Activated T-cell treated with anti-CD3 and anti-CD28 coated beads, Interleukin-2, amount 50 U/mL, for 72 hours (primary cell): ENCODE measurements around the gene CCDC102A. TPM values are rescaled to one million over a fixed set of nuclear protein-coding genes. Genes with fewer than 3 reads are reported as not detected.

Source experiments
- ATAC-seq, 2 donors: fragments of 150-1000 bp; cut with Tn5 transposase; replicated peaks in 1 of 2; 2 replicates each; pipeline ENCODE4 v1.10.0; 2021; ENCODE audit warnings: moderate library complexity in 2 of 2, mild to moderate bottlenecking in 1 of 2
- DNase-seq, 2 donors: peaks; one replicate each; pipeline ENCODE4 v3.0.0; 2021 to 2022; ENCODE audit warnings: mixed read lengths in 1 of 2
- H3K27ac Mint-ChIP-seq: one replicate; pipeline ENCODE4 v1.8.0; 2022; ENCODE audit warnings: mild to moderate bottlenecking, moderate library complexity, mixed read lengths
- H3K27me3 Mint-ChIP-seq: one replicate; pipeline ENCODE4 v1.8.0; 2022; ENCODE audit warnings: low read depth, mixed read lengths
- H3K36me3 Mint-ChIP-seq, 2 donors: one replicate each; pipeline ENCODE4 v1.8.0; 2022; ENCODE audit warnings: mixed read lengths in 2 of 2, mild to moderate bottlenecking in 1 of 2; ENCODE audit not compliant: insufficient read depth in 2 of 2
- H3K4me1 Mint-ChIP-seq: one replicate; pipeline ENCODE4 v1.8.0; 2022; ENCODE audit warnings: low read depth, mixed read lengths
- H3K4me3 Mint-ChIP-seq, 2 donors: one replicate each; pipeline ENCODE4 v1.8.0; 2022; ENCODE audit warnings: mild to moderate bottlenecking in 2 of 2, mixed read lengths in 2 of 2, moderate library complexity in 2 of 2
- H3K9me3 Mint-ChIP-seq, 2 donors: one replicate each; pipeline ENCODE4 v1.8.0; 2022; ENCODE audit warnings: mixed read lengths in 2 of 2
- total RNA-seq, 2 donors: library from RNA; stranded (reverse); gene quantifications; one replicate each; pipeline ENCODE4 v1.2.3, GENCODE V29; 2022

CCDC102A gene
- total RNA-seq, 2 donors from 2014 or later = 8.1 to 14.6 TPM

DNA sequence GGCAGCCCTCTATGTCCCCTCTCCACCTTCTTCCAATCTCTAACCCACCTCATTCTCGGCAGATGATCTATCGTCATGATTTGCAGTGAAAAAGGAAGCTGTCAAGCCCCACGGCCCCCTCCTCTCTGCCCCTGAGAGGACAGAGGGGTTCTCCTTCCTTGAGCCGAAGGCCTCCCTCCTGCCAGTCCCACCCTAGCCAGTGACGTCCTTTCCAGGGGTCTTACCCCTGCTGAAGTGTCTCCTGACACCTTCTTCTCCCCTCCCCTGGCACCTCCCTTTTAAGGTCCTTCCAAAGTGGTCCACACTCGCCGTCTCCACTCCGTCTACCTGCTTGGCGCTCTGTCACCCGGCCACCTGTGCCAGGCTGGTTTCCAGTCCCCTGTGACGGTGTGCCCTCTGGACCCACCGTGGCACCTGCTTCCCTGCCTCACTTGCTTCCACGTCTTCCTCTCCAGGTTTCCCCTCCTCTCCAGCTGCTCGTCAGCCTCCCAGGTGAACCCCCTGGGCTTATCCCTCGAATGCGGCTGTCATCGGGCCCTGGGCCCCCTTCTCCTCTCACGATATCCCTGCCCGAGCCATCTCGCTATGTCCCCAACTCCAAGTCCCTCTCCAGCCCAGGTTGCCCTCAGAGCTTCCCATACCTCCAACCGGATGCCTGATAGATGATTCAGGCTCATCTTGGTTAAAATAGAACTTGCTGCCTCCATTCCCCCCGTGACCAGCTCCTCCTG, 5.7 kb downstream of the CCDC102A start:
- DNase-seq = no peak
- Mint-ChIP-seq H3K4me1 (peaks cover 64% of the 10 kb centered on the region), H3K4me3 (peak overlapping the region; percentile 79 to 85), H3K27me3 (no peaks in the 10 kb centered on the region), H3K9me3 (no peaks in the 10 kb centered on the region), H3K27ac (peak overlapping the region; percentile 98), H3K36me3 (no peaks in the 10 kb centered on the region)
- no peak for ATAC-seq

- DNase-seq (peak; percentile 74 to 78), ATAC-seq (peak; percentile 91 to 92)
- Mint-ChIP-seq H3K36me3 (no peaks in the 10 kb centered on the region), H3K9me3 (no peaks in the 10 kb centered on the region), H3K27ac (peak overlapping the region; percentile 98), H3K27me3 (no peaks in the 10 kb centered on the region), H3K4me3 (peak overlapping the region; percentile 79 to 85), H3K4me1 (peaks cover 58% of the 10 kb centered on the region)
These were observed 6.3 kb downstream of the CCDC102A start for GRCh38 chr16:57530104-57530521.

DNA sequence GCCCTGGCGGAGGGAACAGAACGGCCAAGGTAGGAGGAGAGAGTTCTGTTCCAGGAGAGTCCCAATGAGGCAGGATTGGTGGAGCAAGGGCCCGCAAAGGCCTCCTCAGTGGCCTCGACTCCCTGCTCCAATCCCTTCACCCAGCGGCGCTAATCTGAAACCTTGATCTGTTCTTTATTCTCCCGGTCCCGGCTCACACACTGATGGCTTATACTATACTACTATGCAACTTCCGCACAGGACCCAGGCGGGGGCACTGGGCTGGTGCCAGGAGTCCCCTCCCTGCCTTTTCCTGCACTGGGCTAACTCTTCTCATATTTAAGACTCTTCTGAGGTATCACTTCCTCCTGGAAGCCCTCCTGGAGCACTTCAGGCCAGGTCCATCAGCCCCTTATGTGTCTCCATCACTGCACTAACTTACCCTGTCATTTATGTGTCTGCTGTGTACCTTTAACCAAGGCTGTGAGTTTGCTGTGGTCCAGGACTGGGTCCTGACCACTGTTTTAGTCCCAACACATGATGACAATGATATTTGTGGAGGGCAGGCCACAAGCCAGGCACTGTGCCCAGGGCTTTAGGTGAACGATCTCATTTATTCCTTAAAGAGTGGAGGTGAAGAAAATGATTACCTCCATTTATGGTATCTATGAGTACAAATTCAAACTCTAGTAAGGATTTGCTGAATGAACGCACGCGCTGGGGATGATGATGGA, 6.8 kb downstream of the CCDC102A start:
- no peak for DNase-seq
- peak; percentile 20 to 26 for ATAC-seq
- Mint-ChIP-seq H3K27me3 (no peaks in the 10 kb centered on the region), H3K9me3 (no peaks in the 10 kb centered on the region), H3K4me3 (peak overlapping the region; percentile 79 to 85), H3K4me1 (peaks cover 53% of the 10 kb centered on the region), H3K27ac (peak overlapping the region; percentile 98), H3K36me3 (no peaks in the 10 kb centered on the region)

- Mint-ChIP-seq H3K9me3 (no peaks in the 10 kb centered on the region), H3K27me3 (no peaks in the 10 kb centered on the region), H3K27ac (no peak overlapping the region), H3K4me1 (peaks cover 45% of the 10 kb centered on the region), H3K36me3 (no peaks in the 10 kb centered on the region), H3K4me3 (no peak overlapping the region)
- ATAC-seq (no peak), DNase-seq (no peak)
These were observed 7.6 kb downstream of the CCDC102A start for GRCh38 chr16:57528499-57529390.

DNA sequence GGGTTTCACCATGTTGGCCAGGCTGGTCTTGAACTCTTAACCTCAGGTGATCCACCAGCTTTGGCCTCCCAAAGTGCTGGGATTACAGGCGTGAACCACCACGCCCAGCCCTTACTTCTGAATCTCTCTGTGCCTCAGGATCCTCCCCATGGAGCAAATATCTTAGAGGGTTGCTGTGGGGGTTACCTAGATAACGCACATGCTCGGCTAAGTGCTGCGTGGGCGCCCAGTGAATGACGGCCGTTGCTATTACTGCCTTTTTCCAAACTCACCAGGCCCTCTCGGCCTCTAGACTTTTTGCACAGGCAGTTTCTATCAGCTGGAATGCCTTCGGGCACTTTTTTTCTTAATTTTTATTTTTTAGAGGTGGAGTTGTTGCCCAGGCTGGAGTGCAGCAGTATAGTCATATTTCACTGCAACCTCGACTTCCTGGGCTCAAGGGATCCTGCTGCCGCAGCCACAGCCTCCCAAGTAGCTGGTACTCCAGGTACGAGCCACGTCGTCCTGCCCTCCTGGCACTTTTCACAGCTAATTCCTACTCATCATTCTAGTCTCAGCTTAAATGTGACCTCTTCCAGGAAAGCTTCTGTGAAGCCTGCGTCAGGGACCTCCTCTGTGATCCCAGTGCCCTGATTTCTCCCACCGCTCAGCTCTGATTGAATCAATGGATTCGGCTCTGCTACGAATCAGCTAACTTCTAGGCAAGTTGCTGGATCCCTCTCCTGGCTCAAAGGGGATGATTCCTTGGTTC, 8.6 kb downstream of the CCDC102A start:
- Mint-ChIP-seq H3K4me3 (no peak overlapping the region), H3K27me3 (no peaks in the 10 kb centered on the region), H3K4me1 (peaks cover 35% of the 10 kb centered on the region), H3K36me3 (no peaks in the 10 kb centered on the region), H3K9me3 (no peaks in the 10 kb centered on the region), H3K27ac (no peak overlapping the region)
- no peak for ATAC-seq
- DNase-seq = no peak

DNA sequence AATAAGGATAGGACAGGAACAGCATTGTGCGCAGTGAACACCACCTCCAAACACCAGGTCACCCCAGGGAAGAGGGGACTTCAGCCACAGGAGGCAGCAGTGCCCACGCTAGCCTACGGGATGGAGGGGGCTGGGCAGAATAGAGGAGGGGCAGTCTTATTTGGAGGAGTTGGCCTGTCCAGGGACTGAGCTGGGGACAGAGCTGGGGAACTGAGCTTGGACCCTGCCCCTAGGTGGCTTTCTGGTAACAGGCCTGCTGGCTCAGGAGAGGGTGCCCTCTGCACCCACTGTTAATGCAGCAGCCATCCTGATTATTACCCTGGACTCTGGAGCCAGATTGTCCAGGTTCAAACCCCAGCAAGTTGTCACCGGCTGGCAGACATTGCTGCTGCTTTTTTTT, 9.3 kb downstream of the CCDC102A start:
- Mint-ChIP-seq H3K27ac (no peak overlapping the region), H3K4me3 (no peak overlapping the region), H3K9me3 (no peaks in the 10 kb centered on the region)

DNA sequence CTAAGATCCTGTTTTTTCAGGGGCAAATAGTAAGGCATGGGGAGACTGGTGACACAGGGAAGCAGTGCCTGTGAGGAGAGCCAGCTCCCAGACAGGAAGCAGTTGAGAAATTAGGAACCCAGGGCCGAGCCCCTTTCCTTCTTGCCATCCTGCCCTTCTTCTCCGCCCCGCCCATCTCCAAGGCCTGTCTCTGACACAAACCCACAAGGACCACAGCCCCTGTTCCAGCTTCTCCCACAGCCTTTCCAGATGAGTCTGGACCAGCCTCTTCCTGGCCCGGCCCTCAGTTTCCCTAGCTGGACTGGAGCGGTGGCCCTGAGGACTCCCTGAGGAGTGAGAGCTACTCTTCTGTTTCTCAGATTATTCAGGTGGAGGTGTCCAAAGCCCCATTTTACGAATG, 9.9 kb downstream of the CCDC102A start:
- H3K4me3 Mint-ChIP-seq = no peak overlapping the region
- no peaks in the 10 kb centered on the region for H3K9me3 Mint-ChIP-seq
- no peaks in the 10 kb centered on the region for H3K36me3 Mint-ChIP-seq
- DNase-seq (no peak), ATAC-seq (no peak)
- H3K27me3 Mint-ChIP-seq = no peaks in the 10 kb centered on the region
- H3K27ac Mint-ChIP-seq = no peak overlapping the region
- peaks cover 22% of the 10 kb centered on the region for H3K4me1 Mint-ChIP-seq

More for the DNA sequence above, 9.3 kb downstream of the CCDC102A start:
- Mint-ChIP-seq H3K36me3 (no peaks in the 10 kb centered on the region), H3K27me3 (no peaks in the 10 kb centered on the region), H3K4me1 (peaks cover 27% of the 10 kb centered on the region)
- ATAC-seq = no peak
- no peak for DNase-seq

DNA sequence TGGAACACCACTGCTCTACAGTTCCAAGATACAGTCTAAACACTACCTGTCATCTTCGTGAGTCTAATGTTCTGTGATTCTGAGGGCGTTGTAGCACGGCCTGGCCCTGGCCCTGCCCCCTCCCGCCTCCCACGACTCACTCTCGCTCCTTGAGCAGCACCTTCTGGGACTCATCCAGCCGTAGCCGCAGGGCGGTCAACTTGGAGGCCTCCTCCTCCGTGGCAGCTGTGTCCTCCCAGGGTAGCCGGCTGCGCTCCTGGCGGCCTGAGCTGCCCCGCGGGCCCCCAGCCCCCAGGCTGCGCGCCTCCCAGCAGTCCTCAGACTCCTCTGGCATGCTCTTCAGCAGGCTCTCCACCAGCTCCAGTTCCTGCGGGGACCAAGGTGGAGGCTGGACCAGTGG, 10.6 kb downstream of the CCDC102A start:
- ATAC-seq (no peak), DNase-seq (no peak)
- Mint-ChIP-seq H3K9me3 (no peaks in the 10 kb centered on the region), H3K4me1 (peaks cover 15% of the 10 kb centered on the region), H3K27ac (no peak overlapping the region), H3K27me3 (no peaks in the 10 kb centered on the region), H3K4me3 (no peak overlapping the region), H3K36me3 (no peaks in the 10 kb centered on the region)

- H3K27ac Mint-ChIP-seq = no peak overlapping the region
- no peak for ATAC-seq
These were observed 13.4 kb downstream of the CCDC102A start for GRCh38 chr16:57522960-57523359.

GRCh38 chr16:57519796-57520360, 16.5 kb downstream of the CCDC102A start:
- ATAC-seq (peak; percentile 94 to 96), DNase-seq (peak; percentile 83 to 86)
- Mint-ChIP-seq H3K27me3 (no peaks in the 10 kb centered on the region), H3K4me3 (no peak overlapping the region), H3K27ac (no peak overlapping the region), H3K36me3 (no peaks in the 10 kb centered on the region), H3K9me3 (no peaks in the 10 kb centered on the region), H3K4me1 (no peaks in the 10 kb centered on the region)

More at GRCh38 chr16:57522960-57523359, 13.4 kb downstream of the CCDC102A start:
- Mint-ChIP-seq H3K27me3 (no peaks in the 10 kb centered on the region), H3K4me1 (no peaks in the 10 kb centered on the region), H3K9me3 (no peaks in the 10 kb centered on the region), H3K4me3 (no peak overlapping the region), H3K36me3 (no peaks in the 10 kb centered on the region)
- no peak for DNase-seq

- Mint-ChIP-seq H3K9me3 (no peaks in the 10 kb centered on the region), H3K27ac (no peak overlapping the region), H3K4me1 (no peaks in the 10 kb centered on the region), H3K4me3 (no peak overlapping the region), H3K36me3 (no peaks in the 10 kb centered on the region), H3K27me3 (no peaks in the 10 kb centered on the region)
- DNase-seq (no peak), ATAC-seq (no peak)
These were observed 17.4 kb downstream of the CCDC102A start for GRCh38 chr16:57518922-57519321.

DNA sequence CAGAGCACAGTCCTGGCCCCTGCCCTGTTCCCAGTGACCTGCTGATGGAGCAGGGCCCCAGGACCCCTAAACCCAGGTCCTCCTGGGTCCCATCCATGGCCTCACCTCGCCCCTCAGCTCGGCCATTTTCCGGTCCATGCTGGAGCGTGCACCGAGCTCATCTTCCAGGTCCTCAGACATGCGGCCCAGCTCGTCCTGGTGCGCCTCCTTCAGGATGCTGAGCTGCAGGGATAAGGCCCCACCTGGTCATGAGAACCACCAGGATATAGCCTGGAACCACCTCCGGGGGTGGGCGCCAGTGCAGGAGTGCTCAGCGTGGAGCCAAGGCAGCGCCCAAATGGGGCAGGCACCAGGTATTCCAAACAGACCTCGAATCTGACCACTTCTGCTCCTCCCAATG, 17.9 kb downstream of the CCDC102A start:
- Mint-ChIP-seq H3K27me3 (no peaks in the 10 kb centered on the region), H3K36me3 (no peaks in the 10 kb centered on the region), H3K9me3 (no peaks in the 10 kb centered on the region), H3K4me3 (no peak overlapping the region), H3K4me1 (no peaks in the 10 kb centered on the region), H3K27ac (no peak overlapping the region)
- no peak for DNase-seq
- no peak for ATAC-seq
